Calu3 (cell line): ENCODE data around the gene ST7. TPM values are rescaled to one million over a fixed set of nuclear protein-coding genes. Genes with fewer than 3 reads are reported as not detected.

Experiments
- BruUV-seq: library from RNA; stranded (reverse); fragments of 400-500 nt; replicated peaks from 2 replicates; lab custom pipeline; 2021; lab: Mats Ljungman, UMichigan
- CTCF ChIA-PET: fragments of 300-600 bp; sonication (Branson Sonifier 250); formaldehyde crosslinking; loops from one replicate; lab custom pipeline; 2022; ENCODE audit warnings: antibody characterized with exemption; lab: Charles Lee
- DNase-seq: peaks from one replicate; pipeline ENCODE4 v3.0.0; 2022
- H3K27ac Mint-ChIP-seq: one replicate; pipeline ENCODE4 v1.8.0; 2022; ENCODE audit warnings: mixed read lengths; ENCODE audit not compliant: unreplicated experiment
- H3K27me3 Mint-ChIP-seq: one replicate; pipeline ENCODE4 v1.8.0; 2022; ENCODE audit warnings: mixed read lengths; ENCODE audit not compliant: unreplicated experiment
- H3K36me3 Mint-ChIP-seq: one replicate; pipeline ENCODE4 v1.8.0; 2022; ENCODE audit warnings: mild to moderate bottlenecking, moderate library complexity, mixed read lengths; ENCODE audit not compliant: insufficient read depth, unreplicated experiment
- H3K4me1 Mint-ChIP-seq: one replicate; pipeline ENCODE4 v1.8.0; 2022; ENCODE audit warnings: mild to moderate bottlenecking, low read depth, mixed read lengths; ENCODE audit not compliant: unreplicated experiment
- H3K4me3 Mint-ChIP-seq: one replicate; pipeline ENCODE4 v1.8.0; 2022; ENCODE audit warnings: mild to moderate bottlenecking, low read depth, moderate library complexity, mixed read lengths; ENCODE audit not compliant: unreplicated experiment
- H3K9me3 Mint-ChIP-seq: one replicate; pipeline ENCODE4 v1.8.0; 2022; ENCODE audit warnings: low read depth, mixed read lengths; ENCODE audit not compliant: unreplicated experiment
- intact Hi-C: fragments of 100-400 bp; cut with micrococcal nuclease; formaldehyde crosslinking; loops from one replicate; pipeline ENCODE4 v1.10.0; 2022; ENCODE audit not compliant: unreplicated experiment
- total RNA-seq: library from RNA; stranded (reverse); gene quantifications from 2 replicates; pipeline ENCODE4 v1.2.3, GENCODE V29; 2022
- TF ChIP-seq, protein P1 (sequence below): fragments of 200-600 bp; IDR thresholded peaks from one replicate; pipeline ENCODE4 v1.8.0; 2022; ENCODE audit warnings: antibody characterized with exemption; ENCODE audit not compliant: unreplicated experiment

The ST7 gene
- total RNA-seq, 1 experiment from 2014 or later: 17.7 TPM

DNA sequence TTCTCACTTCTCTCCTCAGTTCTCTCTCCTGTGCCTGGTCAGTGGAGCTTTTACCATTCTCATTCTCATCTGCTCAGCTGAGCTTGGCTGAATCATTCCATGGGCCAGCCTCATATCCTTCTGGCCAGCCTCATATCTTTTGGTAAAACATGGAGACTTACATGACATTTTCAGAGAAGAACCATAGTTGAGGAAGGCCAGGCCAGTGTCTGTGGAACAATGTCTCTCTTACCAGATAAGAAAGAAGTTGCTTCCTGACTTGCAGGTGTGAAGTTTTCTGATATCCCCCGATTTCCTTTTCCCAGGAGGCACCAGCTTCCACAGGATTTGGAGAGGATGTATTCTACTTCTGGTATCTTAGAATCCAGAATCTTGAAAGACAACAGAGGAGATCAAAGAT lies 24.7 kb downstream of the ST7 start:
- intact Hi-C loops: no loop called here
- CTCF ChIA-PET: no interaction called here
- Mint-ChIP-seq H3K4me3 (no peak overlapping the region), H3K9me3 (no peaks in the 10 kb centered on the region), H3K27ac (no peak overlapping the region), H3K27me3 (no peaks in the 10 kb centered on the region), H3K4me1 (no peaks in the 10 kb centered on the region), H3K36me3 (no peaks in the 10 kb centered on the region)
- no peak for DNase-seq
- TF ChIP-seq, protein P1, sequence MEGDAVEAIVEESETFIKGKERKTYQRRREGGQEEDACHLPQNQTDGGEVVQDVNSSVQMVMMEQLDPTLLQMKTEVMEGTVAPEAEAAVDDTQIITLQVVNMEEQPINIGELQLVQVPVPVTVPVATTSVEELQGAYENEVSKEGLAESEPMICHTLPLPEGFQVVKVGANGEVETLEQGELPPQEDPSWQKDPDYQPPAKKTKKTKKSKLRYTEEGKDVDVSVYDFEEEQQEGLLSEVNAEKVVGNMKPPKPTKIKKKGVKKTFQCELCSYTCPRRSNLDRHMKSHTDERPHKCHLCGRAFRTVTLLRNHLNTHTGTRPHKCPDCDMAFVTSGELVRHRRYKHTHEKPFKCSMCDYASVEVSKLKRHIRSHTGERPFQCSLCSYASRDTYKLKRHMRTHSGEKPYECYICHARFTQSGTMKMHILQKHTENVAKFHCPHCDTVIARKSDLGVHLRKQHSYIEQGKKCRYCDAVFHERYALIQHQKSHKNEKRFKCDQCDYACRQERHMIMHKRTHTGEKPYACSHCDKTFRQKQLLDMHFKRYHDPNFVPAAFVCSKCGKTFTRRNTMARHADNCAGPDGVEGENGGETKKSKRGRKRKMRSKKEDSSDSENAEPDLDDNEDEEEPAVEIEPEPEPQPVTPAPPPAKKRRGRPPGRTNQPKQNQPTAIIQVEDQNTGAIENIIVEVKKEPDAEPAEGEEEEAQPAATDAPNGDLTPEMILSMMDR: no peak
- BruUV-seq: no TSS peak

DNA sequence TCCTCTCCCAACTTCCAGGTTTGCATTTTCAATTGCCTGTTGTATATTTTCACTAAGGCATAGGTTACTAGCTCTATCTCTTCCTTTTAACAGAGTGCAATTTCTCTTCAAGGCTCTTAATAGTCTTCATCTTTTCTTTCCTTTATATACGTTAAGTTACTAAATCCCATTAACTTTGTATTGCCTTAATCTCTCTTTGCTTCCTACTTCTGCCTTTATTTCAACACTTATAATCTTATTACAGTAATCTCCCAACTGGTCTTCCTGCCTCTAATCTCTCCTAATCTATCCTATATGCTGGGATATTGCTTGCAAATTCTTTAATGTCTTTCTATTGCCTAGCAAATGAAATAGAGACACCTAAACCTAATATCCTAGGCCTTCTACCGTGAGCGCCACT lies 26.1 kb downstream of the ST7 start:
- no peak for DNase-seq
- no peak overlapping the region for H3K27ac Mint-ChIP-seq
- no peak overlapping the region for H3K4me3 Mint-ChIP-seq
- no peaks in the 10 kb centered on the region for H3K27me3 Mint-ChIP-seq
- CTCF ChIA-PET: no interaction called here
- H3K9me3 Mint-ChIP-seq: no peaks in the 10 kb centered on the region
- H3K4me1 Mint-ChIP-seq: peaks cover 6% of the 10 kb centered on the region
- TF ChIP-seq, protein P1: no peak
- no TSS peak for BruUV-seq
- no peaks in the 10 kb centered on the region for H3K36me3 Mint-ChIP-seq
- intact Hi-C loops: no loop called here

DNA sequence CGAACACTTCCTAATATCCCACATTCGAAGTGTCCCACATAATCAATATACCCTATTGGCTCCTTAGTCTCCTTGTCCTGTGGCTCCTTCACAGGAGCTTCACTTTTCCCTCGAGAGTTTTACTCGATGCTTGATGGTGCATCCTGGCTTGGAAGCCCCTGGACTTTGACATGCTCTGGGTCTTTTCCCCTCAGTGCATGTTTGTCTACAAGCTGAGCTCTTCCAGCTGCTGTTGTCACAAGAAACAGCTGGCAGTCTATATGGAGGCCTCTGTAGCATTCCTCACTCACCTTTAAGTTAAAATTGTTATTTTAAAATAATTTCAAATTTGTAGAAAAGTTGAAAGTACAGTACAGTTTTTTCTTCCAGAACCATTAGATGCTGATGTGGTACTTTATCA lies 27.1 kb downstream of the ST7 start:
- BruUV-seq: no TSS peak
- H3K36me3 Mint-ChIP-seq: no peaks in the 10 kb centered on the region
- intact Hi-C loops: no loop called here
- TF ChIP-seq, protein P1: no peak
- no peaks in the 10 kb centered on the region for H3K9me3 Mint-ChIP-seq
- no peaks in the 10 kb centered on the region for H3K27me3 Mint-ChIP-seq
- DNase-seq: no peak
- H3K4me1 Mint-ChIP-seq: peaks cover 6% of the 10 kb centered on the region
- no peak overlapping the region for H3K4me3 Mint-ChIP-seq
- H3K27ac Mint-ChIP-seq: no peak overlapping the region
- CTCF ChIA-PET: no interaction called here

DNA sequence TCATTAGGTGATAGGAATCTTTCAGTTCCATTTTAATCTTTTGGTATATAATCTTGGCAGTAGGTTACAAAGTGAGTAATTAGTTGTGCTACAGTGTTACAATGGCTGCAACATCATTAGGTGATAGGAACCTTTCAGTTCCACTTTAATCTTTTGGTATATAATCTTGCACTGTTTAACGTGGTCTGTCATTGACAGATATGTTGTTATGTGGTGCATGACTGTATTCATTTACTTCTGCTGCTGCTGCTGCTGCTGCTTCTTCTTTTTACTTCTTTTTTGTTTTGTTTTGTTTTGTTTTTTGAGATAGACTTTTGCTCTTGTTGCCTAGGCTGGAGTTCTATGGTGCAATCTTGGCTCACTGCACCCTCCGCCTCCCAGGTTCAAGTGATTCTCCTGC lies 28.6 kb downstream of the ST7 start:
- Mint-ChIP-seq H3K4me3 (no peak overlapping the region), H3K27ac (no peak overlapping the region), H3K27me3 (no peaks in the 10 kb centered on the region), H3K9me3 (no peaks in the 10 kb centered on the region), H3K36me3 (no peaks in the 10 kb centered on the region), H3K4me1 (peaks cover 6% of the 10 kb centered on the region)
- DNase-seq: no peak
- intact Hi-C loops: no loop called here
- CTCF ChIA-PET: no interaction called here
- BruUV-seq: no TSS peak
- TF ChIP-seq, protein P1: no peak
